ENCODE results near the gene RRAGA. TPM values are rescaled to one million over a fixed set of nuclear protein-coding genes. Genes with fewer than 3 reads are reported as not detected.
"Not testable (repeated sequence)": the region's sequence is repeated elsewhere in the genome, so short reads cannot be mapped to it uniquely, and the experiment has no call there.

Gene RRAGA
- total RNA-seq, 4 donors from 2014 or later = 51.9 to 64.7 (median 58.5) TPM

DNA sequence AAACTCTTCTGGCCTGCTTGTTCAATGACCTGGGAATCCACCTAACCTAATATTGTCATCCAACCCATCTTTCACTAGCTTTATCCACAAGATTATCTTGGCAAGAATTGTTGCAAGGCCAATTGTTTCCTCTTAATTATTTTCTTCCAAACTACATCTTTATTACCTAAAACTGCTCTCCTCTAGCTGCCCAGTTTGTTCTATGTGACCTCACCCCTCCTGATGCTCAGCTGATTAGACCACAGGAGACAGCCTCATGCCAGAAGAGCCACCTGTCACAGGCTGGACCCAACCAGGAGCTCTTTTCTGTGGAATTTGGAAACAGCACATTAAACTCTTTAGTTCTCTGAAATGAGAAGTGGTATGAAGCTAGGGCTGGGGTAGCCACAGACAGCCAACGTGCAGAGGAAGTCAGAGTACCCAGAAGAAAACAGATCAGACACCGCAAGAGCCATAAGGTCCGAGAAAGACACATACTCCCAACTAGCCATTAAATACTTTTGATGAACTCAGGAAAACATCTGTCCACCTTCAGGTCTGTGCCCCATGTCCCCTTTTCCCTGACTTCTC, 28.3 kb upstream of the RRAGA start:
- DNase-seq (ENCODE audit: low spot score in 2 of 2) = no peak
- no peaks in the 10 kb centered on the region for H3K9me3 ChIP-seq
- TF ChIP-seq EP300 (IDR thresholded peaks at IDR 0.05) = no peak
- TF ChIP-seq CTCF (IDR thresholded peaks at IDR 0.05) = no peak
- TF ChIP-seq POLR2A (IDR thresholded peaks at IDR 0.05) = no peak
- no peak overlapping the region for H3K27ac ChIP-seq
- 70 to 93% methylated on average over 3 of the region's 3 CpGs for WGBS, 2 donors
- H3K4me3 ChIP-seq = no peak overlapping the region
- H3K27me3 ChIP-seq = no peaks in the 10 kb centered on the region
- no peaks in the 10 kb centered on the region for H3K36me3 ChIP-seq
- no peaks in the 10 kb centered on the region for H3K4me1 ChIP-seq

DNA sequence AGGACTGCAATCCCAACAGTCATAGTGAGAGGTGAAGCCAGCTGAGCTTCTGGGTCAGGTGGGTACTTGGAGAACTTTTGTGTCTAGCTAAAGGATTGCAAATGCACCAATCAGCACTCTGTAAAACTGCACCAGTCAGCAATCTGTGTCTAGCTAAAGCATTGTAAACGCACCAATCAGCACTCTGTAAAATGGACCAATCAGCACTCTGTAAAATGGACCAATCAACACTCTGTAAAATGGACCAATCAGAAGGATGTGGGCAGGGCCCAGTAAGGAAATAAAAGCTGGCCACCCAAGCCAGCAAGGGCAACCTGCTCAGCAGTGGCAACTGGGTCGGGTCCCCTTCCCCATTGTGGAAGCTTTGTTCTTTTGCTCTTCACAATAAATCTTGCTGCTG, 27.6 kb upstream of the RRAGA start:
- WGBS, 2 donors = 95 to 96% methylated on average over 2 of the region's 2 CpGs
- H3K4me1 ChIP-seq; DNase-seq (ENCODE audit: low spot score in 2 of 2): not testable (repeated sequence)

DNA sequence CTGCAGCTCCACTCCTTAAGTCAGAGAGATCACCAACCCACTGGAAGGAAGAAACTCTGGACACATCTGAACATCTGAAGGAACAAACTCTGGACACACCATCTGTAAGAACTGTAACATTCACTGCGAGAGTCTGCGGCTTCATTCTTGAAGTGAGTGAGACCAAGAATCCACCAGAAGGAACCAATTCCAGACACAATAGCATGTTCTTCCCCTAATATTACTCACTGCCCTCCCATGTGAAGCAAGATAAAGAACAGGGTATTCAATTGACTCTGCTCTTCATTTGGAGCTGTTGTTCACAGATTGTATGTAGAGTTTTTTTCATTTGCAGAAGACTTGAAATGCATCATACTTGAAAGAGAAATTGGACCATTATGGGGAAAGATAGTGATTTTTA, 27.0 kb upstream of the RRAGA start:
- Histone ChIP-seq H3K9me3 (no peaks in the 10 kb centered on the region), H3K36me3 (no peaks in the 10 kb centered on the region), H3K27me3 (no peaks in the 10 kb centered on the region), H3K27ac (no peak overlapping the region), H3K4me1 (no peaks in the 10 kb centered on the region), H3K4me3 (no peak overlapping the region)
- WGBS, 2 donors = 89 to 94% methylated on average over 2 of the region's 2 CpGs
- TF ChIP-seq CTCF (IDR thresholded peaks at IDR 0.05) (no peak), POLR2A (IDR thresholded peaks at IDR 0.05) (no peak), EP300 (IDR thresholded peaks at IDR 0.05) (no peak)
- no peak for DNase-seq (ENCODE audit: low spot score in 2 of 2)

More for the DNA sequence above, 27.6 kb upstream of the RRAGA start:
- not testable (repeated sequence) for H3K9me3 ChIP-seq, H3K27ac ChIP-seq, H3K36me3 ChIP-seq, H3K4me3 ChIP-seq, H3K27me3 ChIP-seq

GRCh38 chr9:19023078-19023477, 26.1 kb upstream of the RRAGA start:
- Histone ChIP-seq H3K4me1 (no peaks in the 10 kb centered on the region), H3K36me3 (no peaks in the 10 kb centered on the region), H3K27ac (no peak overlapping the region), H3K27me3 (no peaks in the 10 kb centered on the region), H3K4me3 (no peak overlapping the region), H3K9me3 (no peaks in the 10 kb centered on the region)
- TF ChIP-seq EP300 (IDR thresholded peaks at IDR 0.05) (no peak), POLR2A (IDR thresholded peaks at IDR 0.05) (no peak), CTCF (IDR thresholded peaks at IDR 0.05) (no peak)
- no peak for DNase-seq (ENCODE audit: low spot score in 2 of 2)
- 65 to 70% methylated on average over 5 of the region's 5 CpGs for WGBS, 2 donors

DNA sequence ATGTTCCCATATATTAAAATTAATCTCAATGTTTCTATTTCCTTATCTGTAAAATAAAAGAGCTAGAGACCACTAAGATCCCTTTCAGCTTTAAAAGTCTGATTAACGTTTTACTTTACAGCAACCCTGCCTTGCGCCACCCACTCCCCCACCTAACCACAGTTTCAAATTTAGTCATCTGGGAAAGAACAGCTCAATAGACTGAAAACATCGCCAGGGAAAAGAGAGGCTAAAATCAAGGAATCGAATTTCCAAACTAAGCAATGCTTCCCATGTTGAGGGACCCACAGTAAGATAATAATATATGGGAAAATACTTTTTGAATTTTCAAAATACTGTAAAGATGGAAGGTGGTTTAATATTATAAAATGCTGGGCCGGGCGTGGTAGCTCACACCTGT, 22.9 kb upstream of the RRAGA start:
- TF ChIP-seq POLR2A (IDR thresholded peaks at IDR 0.05) = no peak
- TF ChIP-seq CTCF (IDR thresholded peaks at IDR 0.05) = no peak
- TF ChIP-seq EP300 (IDR thresholded peaks at IDR 0.05) = no peak
- no peak for DNase-seq (ENCODE audit: low spot score in 2 of 2)
- Histone ChIP-seq H3K27me3 (no peaks in the 10 kb centered on the region), H3K4me3 (no peak overlapping the region), H3K27ac (no peak overlapping the region), H3K9me3 (no peaks in the 10 kb centered on the region), H3K4me1 (peaks cover 0 to 7% (median 0%) of the 10 kb centered on the region in 4 donors), H3K36me3 (no peaks in the 10 kb centered on the region)
- 88 to 93% methylated on average over 6 of the region's 6 CpGs for WGBS, 2 donors

DNA sequence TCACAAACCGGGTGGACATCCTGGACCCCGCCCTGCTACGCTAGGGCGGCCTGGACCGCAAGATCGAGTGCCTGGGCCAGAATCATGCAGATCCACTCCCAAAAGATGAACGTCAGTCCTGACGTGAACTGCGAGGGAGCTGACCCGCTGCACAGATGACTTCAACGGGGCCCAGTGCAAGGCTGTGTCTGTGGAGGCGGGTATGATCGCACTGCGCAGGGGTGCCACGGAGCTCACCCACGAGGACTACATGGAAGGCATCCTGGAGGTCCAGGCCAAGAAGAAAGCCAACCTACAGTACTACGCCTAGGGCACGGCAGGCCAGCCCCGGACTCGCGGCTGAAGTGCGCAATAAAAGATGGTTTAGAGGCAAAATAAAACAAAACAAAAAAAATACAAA, 21.4 kb upstream of the RRAGA start:
- 96 to 98% methylated on average over 16 to 22 of the region's 22 CpGs for WGBS, 2 donors
- DNase-seq (ENCODE audit: low spot score in 2 of 2) = no peak
- TF ChIP-seq EP300 (IDR thresholded peaks at IDR 0.05) = no peak
- no peak for TF ChIP-seq POLR2A (IDR thresholded peaks at IDR 0.05)
- no peak for TF ChIP-seq CTCF (IDR thresholded peaks at IDR 0.05)
- Histone ChIP-seq H3K9me3 (no peaks in the 10 kb centered on the region), H3K27ac (no peak overlapping the region), H3K4me3 (no peak overlapping the region), H3K36me3 (no peaks in the 10 kb centered on the region), H3K27me3 (no peaks in the 10 kb centered on the region), H3K4me1 (peaks cover 0 to 7% (median 0%) of the 10 kb centered on the region in 4 donors)

All from tibial nerve (tissue), 4 donors.